ENCODE data around the gene SDC1.
"Not testable (repeated sequence)": the region's sequence is repeated elsewhere in the genome, so short reads cannot be mapped to it uniquely, and the experiment has no call there.

SDC1 gene

DNA sequence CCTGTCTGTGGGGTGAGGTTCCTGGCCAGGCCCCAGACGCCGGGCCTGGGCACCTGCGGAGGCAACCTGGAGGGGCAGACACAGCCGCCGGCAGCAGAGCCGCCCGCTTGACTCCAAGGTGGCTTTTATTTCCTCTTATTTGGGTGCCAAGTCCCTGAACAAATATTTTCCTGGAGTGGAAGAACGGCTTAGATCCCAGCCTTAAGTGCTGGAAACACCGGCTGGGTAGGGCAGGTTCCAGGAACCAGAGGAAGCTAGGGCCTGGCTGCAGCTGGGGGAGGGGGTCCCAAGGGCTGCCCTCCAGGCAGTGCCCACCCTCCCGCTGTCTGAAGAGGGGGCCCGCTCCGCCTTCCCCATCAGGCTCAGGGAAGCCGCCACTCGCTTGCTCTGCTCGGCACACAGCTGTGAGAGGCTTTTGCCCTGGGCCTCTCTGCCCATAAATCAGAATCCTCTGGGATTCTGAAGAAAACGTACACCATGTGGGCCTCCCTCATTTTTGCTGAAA, 28.2 kb downstream of the SDC1 start:
- H3K4me3 ChIP-seq (ENCODE audit: low read depth, low read length), result no peak overlapping the region
- TF ChIP-seq CTCF (IDR thresholded peaks at IDR 0.05; ENCODE audit: control insufficient read depth, extremely low read depth, insufficient read depth), result no peak
- DNase-seq (ENCODE audit: low read depth), result peak; percentile 85

DNA sequence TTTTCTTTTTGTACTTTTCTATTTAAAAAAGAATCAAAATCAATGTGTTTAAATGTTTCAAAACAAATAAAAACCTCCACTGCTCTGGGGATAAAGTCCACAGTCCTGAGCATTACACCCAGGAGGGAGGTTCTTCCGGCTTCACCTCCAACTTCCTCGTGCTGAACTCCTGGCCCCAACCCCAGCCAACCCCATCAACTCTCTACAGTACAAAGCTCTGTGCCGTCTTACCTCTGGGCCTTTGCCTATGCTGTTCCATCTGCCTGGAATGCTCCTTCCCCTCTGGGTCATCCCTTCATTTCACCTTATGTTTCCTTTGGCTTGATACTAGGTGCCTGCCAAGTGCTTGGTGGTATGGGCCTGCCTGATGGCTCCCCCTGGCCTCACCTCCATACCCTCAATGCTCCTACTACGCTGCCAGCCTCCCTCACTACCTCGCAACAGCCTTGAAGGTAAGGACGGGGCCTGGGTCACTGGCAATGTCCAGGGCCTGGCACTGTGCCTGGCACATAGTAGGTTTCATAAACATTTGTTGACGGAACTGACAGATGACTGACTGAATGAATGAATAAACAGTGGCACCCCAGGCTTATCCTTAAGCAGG, 28.8 kb downstream of the SDC1 start:
- H3K4me3 ChIP-seq (ENCODE audit: low read depth, low read length), result no peak overlapping the region
- DNase-seq (ENCODE audit: low read depth), result no peak
- TF ChIP-seq CTCF (IDR thresholded peaks at IDR 0.05; ENCODE audit: control insufficient read depth, extremely low read depth, insufficient read depth), result no peak

- no peak overlapping the region for H3K4me3 ChIP-seq (ENCODE audit: low read depth, low read length)
- DNase-seq (ENCODE audit: low read depth), result no peak
- no peak for TF ChIP-seq CTCF (IDR thresholded peaks at IDR 0.05; ENCODE audit: control insufficient read depth, extremely low read depth, insufficient read depth)
Measured at GRCh38 chr2:20195431-20196033, 29.4 kb downstream of the SDC1 start.

GRCh38 chr2:20195016-20195411, 29.9 kb downstream of the SDC1 start:
- H3K4me3 ChIP-seq (ENCODE audit: low read depth, low read length); DNase-seq (ENCODE audit: low read depth): not testable (repeated sequence)

- TF ChIP-seq CTCF (IDR thresholded peaks at IDR 0.05; ENCODE audit: control insufficient read depth, extremely low read depth, insufficient read depth), result no peak
- no peak overlapping the region for H3K4me3 ChIP-seq (ENCODE audit: low read depth, low read length)
- DNase-seq (ENCODE audit: low read depth), result no peak
Measured at GRCh38 chr2:20194097-20195015, 30.6 kb downstream of the SDC1 start.

GRCh38 chr2:20193185-20193584, 31.7 kb downstream of the SDC1 start:
- DNase-seq (ENCODE audit: low read depth), result no peak
- TF ChIP-seq CTCF (IDR thresholded peaks at IDR 0.05; ENCODE audit: control insufficient read depth, extremely low read depth, insufficient read depth), result no peak
- H3K4me3 ChIP-seq (ENCODE audit: low read depth, low read length), result no peak overlapping the region

DNA sequence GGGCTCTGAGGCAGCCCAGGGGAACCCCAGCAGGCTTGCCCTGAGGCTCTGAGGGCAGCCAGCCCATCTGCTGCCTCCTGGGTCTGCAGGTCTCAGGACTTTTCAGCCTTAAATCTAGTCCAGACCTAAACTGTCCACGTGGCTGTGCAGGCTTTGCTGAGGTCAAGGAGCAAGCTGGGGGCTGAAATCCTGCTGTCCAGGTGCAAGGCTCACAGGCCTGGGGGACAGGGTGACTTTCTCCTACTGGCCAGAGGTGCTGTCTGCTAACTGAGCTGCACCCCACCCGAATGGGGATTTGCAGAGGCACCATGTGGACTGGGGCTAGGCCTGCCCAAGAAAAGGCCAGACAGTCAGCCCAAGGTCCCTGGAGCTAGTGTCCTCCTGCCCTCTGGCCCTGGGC, 32.1 kb downstream of the SDC1 start:
- H3K4me3 ChIP-seq (ENCODE audit: low read depth, low read length), result no peak overlapping the region
- no peak for DNase-seq (ENCODE audit: low read depth)
- no peak for TF ChIP-seq CTCF (IDR thresholded peaks at IDR 0.05; ENCODE audit: control insufficient read depth, extremely low read depth, insufficient read depth)
